MM.1S (cell line): ENCODE measurements around the gene APC2.

Experiments
- DNase-seq: peaks from one replicate; pipeline ENCODE4 v3.0.0-alpha.2; 2015
- H2AFZ ChIP-seq: fragments of 300-600 bp; sonication (generic); 2 replicates; pipeline ENCODE4 v1.6.0; 2016; ENCODE audit warnings: antibody characterized with exemption, low read length
- H3F3A ChIP-seq: fragments of 300-600 bp; sonication (generic); 2 replicates; pipeline ENCODE4 v1.6.1; 2016; ENCODE audit warnings: mild to moderate bottlenecking, antibody characterized with exemption, low read length, moderate library complexity, mixed read lengths; ENCODE audit not compliant: insufficient read depth
- H3K27ac ChIP-seq: fragments of 300-600 bp; sonication (generic); 2 replicates; pipeline ENCODE4 v1.5.1; 2016; ENCODE audit warnings: mild to moderate bottlenecking, low read length
- H3K27me3 ChIP-seq: fragments of 300-600 bp; sonication (generic); replicated peaks from 2 replicates; pipeline ENCODE4 v1.6.0; 2016; ENCODE audit warnings: low read length; ENCODE audit not compliant: insufficient read depth
- H3K36me3 ChIP-seq: fragments of 300-600 bp; sonication (generic); replicated peaks from 2 replicates; pipeline ENCODE4 v1.6.1; 2016; ENCODE audit warnings: mild to moderate bottlenecking, low read length, mixed read lengths; ENCODE audit not compliant: insufficient read depth
- H3K4me1 ChIP-seq: fragments of 300-600 bp; sonication (generic); 2 replicates; pipeline ENCODE4 v1.6.1; 2016; ENCODE audit warnings: low read length, mixed read lengths
- H3K4me2 ChIP-seq: fragments of 300-600 bp; sonication (generic); 2 replicates; pipeline ENCODE4 v1.6.0; 2016; ENCODE audit warnings: low read depth, low read length
- H3K4me3 ChIP-seq: fragments of 300-600 bp; sonication (generic); 2 replicates; pipeline ENCODE4 v1.5.1; 2016; ENCODE audit warnings: low read length, mixed read lengths
- H3K79me2 ChIP-seq: fragments of 300-600 bp; sonication (generic); 2 replicates; pipeline ENCODE4 v1.6.1; 2016; ENCODE audit warnings: mixed run types, low read length, mixed read lengths
- H3K9ac ChIP-seq: fragments of 300-600 bp; sonication (generic); 2 replicates; pipeline ENCODE4 v1.6.1; 2016; ENCODE audit warnings: low read length, mixed read lengths
- H3K9me2 ChIP-seq: fragments of 300-600 bp; sonication (generic); replicated peaks from 2 replicates; pipeline ENCODE4 v1.6.1; 2016; ENCODE audit warnings: mild to moderate bottlenecking, low read length, mixed read lengths; ENCODE audit not compliant: insufficient read depth
- H3K9me3 ChIP-seq: fragments of 300-600 bp; sonication (generic); replicated peaks from 2 replicates; pipeline ENCODE4 v1.6.1; 2016; ENCODE audit warnings: mild to moderate bottlenecking, low read length, mixed read lengths; ENCODE audit not compliant: insufficient read depth
- H4K20me1 ChIP-seq: fragments of 300-600 bp; sonication (generic); 2 replicates; pipeline ENCODE4 v1.6.1; 2016; ENCODE audit warnings: mild to moderate bottlenecking, low read length, moderate library complexity, mixed read lengths; ENCODE audit not compliant: insufficient read depth
- EZH2 ChIP-seq: fragments of 300-600 bp; sonication (generic); optimal IDR thresholded peaks from 2 replicates; pipeline ENCODE3; 2017; ENCODE audit warnings: low read depth, mild to moderate bottlenecking, antibody characterized with exemption, low read length, mixed read lengths
- EZH2phosphoT487 ChIP-seq: fragments of 300-600 bp; sonication (generic); IDR thresholded peaks from 2 replicates; pipeline ENCODE4 v1.6.1; 2018; ENCODE audit warnings: antibody characterized with exemption, low read length
- TF ChIP-seq, protein P1 (sequence below): fragments of 300-600 bp; sonication (generic); IDR thresholded peaks from 2 replicates; pipeline ENCODE4 v1.5.1; 2016; ENCODE audit warnings: antibody characterized with exemption, low read length, mixed read lengths

APC2 gene

DNA sequence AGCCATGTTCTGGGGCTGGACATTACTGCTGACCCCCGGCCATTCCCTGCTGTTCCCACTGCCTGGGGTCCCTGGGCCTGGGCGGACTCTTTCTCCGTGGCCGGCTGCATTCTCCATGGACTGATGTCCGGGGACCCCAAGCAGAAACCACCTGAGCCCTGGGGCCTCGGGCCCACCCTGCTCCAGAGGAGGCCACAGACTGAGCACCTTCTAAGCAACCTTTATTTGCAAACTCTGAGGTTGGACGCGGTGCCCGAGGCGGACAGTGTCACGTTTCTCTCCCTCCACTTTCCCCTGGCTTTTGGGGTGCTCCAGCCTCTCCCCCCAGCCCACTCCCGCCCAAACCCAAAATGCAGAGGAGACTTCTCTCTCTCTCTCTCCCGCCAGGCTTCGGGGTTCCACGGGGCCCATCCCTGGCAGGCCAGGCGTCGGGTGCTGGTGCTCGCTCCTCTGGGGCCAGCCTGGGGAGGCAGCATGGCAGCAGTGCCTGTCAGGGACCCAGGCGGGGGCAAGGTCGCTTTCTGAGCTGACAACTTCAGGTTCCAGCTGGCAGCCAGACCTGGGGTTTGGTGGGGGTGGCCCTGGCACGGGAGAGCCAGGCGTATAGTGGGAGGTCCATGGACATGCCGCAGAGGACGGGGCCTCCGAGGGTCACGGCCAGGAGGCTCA lies 31.4 kb downstream of the APC2 start:
- Histone ChIP-seq H3K4me1 (no peaks in the 10 kb centered on the region), H3K27ac (no peak overlapping the region), H3F3A (no peaks in the 10 kb centered on the region), H3K4me2 (no peak overlapping the region), H2AFZ (no peak overlapping the region), H3K79me2 (peaks cover 26% of the 10 kb centered on the region), H3K36me3 (no peaks in the 10 kb centered on the region), H3K9ac (no peak overlapping the region), H3K9me3 (no peaks in the 10 kb centered on the region), H3K27me3 (peaks cover 30% of the 10 kb centered on the region), H3K4me3 (no peak overlapping the region), H4K20me1 (no peaks in the 10 kb centered on the region), H3K9me2 (no peaks in the 10 kb centered on the region)
- TF ChIP-seq, protein P1, sequence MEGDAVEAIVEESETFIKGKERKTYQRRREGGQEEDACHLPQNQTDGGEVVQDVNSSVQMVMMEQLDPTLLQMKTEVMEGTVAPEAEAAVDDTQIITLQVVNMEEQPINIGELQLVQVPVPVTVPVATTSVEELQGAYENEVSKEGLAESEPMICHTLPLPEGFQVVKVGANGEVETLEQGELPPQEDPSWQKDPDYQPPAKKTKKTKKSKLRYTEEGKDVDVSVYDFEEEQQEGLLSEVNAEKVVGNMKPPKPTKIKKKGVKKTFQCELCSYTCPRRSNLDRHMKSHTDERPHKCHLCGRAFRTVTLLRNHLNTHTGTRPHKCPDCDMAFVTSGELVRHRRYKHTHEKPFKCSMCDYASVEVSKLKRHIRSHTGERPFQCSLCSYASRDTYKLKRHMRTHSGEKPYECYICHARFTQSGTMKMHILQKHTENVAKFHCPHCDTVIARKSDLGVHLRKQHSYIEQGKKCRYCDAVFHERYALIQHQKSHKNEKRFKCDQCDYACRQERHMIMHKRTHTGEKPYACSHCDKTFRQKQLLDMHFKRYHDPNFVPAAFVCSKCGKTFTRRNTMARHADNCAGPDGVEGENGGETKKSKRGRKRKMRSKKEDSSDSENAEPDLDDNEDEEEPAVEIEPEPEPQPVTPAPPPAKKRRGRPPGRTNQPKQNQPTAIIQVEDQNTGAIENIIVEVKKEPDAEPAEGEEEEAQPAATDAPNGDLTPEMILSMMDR: no peak
- TF ChIP-seq EZH2: no peak
- TF ChIP-seq EZH2phosphoT487: no peak
- DNase-seq: no peak

DNA sequence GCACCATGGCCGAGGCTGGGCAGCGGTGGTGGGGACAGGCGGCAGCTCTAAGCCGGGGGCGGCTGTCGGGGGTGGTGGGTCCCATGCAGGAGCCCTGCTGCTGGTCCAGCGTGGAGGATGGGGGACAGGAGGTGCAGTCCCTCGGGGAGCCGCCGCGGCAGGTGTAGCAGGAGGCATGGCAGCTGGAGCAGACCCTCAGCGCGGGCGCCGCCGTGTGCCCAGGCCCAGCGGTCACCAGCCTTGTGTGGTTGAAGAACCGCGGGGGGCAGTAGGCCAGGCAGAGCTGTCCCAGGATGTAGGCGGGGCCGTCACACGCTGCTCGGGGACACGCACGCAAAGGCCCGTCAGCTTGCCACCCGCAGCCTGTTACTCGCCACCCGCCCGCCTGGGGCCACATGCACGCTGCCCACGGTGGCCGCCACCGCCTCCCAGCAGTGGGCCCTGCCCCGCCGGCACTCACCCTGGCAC lies 32.0 kb downstream of the APC2 start:
- no peaks in the 10 kb centered on the region for H3K9me3 ChIP-seq
- H3K4me1 ChIP-seq: no peaks in the 10 kb centered on the region
- H4K20me1 ChIP-seq: no peaks in the 10 kb centered on the region
- H3K4me3 ChIP-seq: no peak overlapping the region
- no peak overlapping the region for H3K9ac ChIP-seq
- peaks cover 20% of the 10 kb centered on the region for H3K79me2 ChIP-seq
- peaks cover 36% of the 10 kb centered on the region for H3K27me3 ChIP-seq
- no peaks in the 10 kb centered on the region for H3K36me3 ChIP-seq
- H3K27ac ChIP-seq: no peak overlapping the region
- H3K4me2 ChIP-seq: no peak overlapping the region
- no peak for DNase-seq
- no peaks in the 10 kb centered on the region for H3F3A ChIP-seq
- TF ChIP-seq, protein P1: no peak
- TF ChIP-seq EZH2: no peak
- no peak for TF ChIP-seq EZH2phosphoT487
- no peaks in the 10 kb centered on the region for H3K9me2 ChIP-seq
- no peak overlapping the region for H2AFZ ChIP-seq

DNA sequence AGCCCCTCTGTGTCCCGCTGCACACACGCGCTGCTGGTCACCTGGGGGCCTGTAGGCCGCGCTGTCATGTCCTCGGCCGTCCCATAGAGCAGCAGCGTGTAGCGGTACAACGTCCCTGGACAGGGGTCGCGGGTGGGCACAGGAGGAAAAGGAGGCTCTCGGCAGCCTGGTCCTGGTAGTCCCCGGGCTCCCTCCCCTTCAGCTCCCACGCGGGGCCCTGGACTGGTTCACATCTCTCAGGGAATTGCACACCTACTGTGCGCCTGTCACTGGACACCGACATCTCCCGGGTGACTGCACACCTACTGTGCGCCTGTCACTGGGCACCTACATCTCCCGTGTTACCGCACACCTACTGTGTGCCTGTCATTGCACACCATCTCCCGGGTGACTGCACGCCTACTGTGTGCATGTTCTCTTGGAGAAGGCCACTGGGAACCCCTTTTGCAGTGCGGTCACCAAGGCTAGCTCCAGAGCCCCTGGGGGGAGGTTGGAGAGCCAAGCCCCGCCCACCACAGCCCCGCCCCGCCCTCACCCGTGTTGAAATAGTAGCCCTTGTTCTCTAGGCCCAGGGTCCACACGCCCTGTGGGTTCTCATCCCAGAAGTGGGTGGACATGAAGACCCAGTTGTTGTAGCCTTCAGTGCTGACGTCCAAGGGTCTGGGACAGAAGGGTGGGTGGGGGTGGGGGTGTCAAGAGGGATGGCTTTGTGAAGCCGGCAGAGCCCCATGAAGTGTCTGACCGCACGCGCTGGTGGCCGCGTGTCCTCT lies 32.6 kb downstream of the APC2 start:
- H3K9ac ChIP-seq: no peak overlapping the region
- no peaks in the 10 kb centered on the region for H3K4me1 ChIP-seq
- no peaks in the 10 kb centered on the region for H3F3A ChIP-seq
- H3K4me2 ChIP-seq: no peak overlapping the region
- no peak overlapping the region for H3K27ac ChIP-seq
- DNase-seq: no peak
- H4K20me1 ChIP-seq: no peaks in the 10 kb centered on the region
- no peak overlapping the region for H3K4me3 ChIP-seq
- H3K27me3 ChIP-seq: peaks cover 42% of the 10 kb centered on the region
- H3K9me3 ChIP-seq: no peaks in the 10 kb centered on the region
- H3K9me2 ChIP-seq: no peaks in the 10 kb centered on the region
- no peak overlapping the region for H2AFZ ChIP-seq
- TF ChIP-seq EZH2: no peak
- TF ChIP-seq, protein P1: no peak
- no peak for TF ChIP-seq EZH2phosphoT487
- no peaks in the 10 kb centered on the region for H3K36me3 ChIP-seq
- peaks cover 14% of the 10 kb centered on the region for H3K79me2 ChIP-seq
